ENCODE measurements around the gene NME3. TPM values are rescaled to one million over a fixed set of nuclear protein-coding genes. Genes with fewer than 3 reads are reported as not detected.

Gene NME3
- total and polyA plus RNA-seq, 8 donors, result 19.9 to 62.9 (median 35.9) TPM

DNA sequence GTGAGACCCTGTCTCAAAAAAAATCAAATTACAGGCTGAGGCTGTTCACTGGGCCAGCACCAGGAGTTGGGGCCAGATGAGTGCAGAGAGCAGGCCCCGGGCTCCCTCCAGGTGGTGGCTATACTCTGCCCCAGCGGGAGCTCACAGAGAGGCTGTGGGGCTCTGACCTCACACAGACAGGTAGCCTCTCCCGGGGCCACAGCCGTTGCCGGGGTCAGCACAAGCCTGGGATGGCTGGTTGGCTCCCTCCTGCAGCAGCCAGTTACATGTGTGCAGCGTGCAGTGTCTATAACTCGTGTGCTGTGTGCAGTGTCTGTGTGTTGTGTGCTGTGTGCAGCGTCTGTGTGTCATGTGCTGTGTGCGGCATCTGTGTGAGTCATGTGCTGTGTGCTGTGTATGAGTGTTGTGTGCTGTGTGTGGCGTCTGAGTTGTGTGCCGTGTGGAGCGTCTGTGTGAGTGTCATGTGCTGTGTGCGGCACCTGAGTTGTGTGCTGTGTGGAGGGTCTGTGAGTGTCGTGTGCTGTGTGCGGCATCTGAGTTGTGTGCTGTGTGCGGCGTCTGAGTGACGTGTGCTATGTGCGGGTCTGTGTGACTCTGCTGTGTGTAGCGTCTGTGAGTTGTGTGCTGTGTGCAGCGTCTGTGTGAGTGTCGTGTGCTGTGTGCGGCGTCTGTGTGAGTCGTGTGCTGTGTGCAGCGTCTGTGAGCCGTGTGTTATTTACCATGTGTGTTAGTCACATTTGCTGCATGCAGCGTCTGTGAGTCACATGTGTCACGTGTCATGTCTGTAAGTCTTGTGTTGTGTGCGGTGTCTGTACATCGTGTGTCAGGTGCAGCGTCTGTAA lies 44.5 kb downstream of the NME3 start:
- DNase-seq (no peak), ATAC-seq (no peak)
- Histone ChIP-seq H3K36me3 (peaks cover 0 to 60% of the 10 kb centered on the region in 2 donors), H3K27me3 (no peaks in the 10 kb centered on the region), H3K4me3 (no peak overlapping the region), H3K27ac (no peak overlapping the region), H3K4me1 (peaks cover 12 to 20% of the 10 kb centered on the region in 2 donors), H3K9me3 (no peaks in the 10 kb centered on the region)
- TF ChIP-seq, protein P1, sequence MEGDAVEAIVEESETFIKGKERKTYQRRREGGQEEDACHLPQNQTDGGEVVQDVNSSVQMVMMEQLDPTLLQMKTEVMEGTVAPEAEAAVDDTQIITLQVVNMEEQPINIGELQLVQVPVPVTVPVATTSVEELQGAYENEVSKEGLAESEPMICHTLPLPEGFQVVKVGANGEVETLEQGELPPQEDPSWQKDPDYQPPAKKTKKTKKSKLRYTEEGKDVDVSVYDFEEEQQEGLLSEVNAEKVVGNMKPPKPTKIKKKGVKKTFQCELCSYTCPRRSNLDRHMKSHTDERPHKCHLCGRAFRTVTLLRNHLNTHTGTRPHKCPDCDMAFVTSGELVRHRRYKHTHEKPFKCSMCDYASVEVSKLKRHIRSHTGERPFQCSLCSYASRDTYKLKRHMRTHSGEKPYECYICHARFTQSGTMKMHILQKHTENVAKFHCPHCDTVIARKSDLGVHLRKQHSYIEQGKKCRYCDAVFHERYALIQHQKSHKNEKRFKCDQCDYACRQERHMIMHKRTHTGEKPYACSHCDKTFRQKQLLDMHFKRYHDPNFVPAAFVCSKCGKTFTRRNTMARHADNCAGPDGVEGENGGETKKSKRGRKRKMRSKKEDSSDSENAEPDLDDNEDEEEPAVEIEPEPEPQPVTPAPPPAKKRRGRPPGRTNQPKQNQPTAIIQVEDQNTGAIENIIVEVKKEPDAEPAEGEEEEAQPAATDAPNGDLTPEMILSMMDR (IDR thresholded peaks at IDR 0.05), result no peak
- intact Hi-C loops (cut with DNase I), result no loop called here

DNA sequence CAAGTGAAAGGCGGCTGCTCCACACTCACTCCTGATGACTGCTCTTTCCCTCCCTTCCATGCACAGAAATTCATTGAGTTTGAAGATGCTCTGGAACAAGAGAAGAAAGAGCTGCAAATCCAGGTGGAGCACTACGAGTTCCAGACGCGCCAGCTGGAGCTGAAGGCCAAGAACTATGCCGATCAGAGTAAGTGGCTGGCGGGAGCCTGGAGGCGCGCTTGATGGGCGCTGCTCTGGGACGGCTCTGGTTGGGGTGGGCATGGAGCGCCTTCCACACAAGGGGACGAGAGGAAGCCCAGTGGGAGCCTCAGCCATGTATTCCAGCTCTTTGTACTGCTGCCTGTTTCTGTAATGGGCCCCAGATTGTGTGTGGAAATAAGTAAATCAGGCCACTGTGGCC lies 46.9 kb downstream of the NME3 start:
- Histone ChIP-seq H3K36me3 (peaks cover 0 to 40% of the 10 kb centered on the region in 2 donors), H3K27me3 (no peaks in the 10 kb centered on the region), H3K27ac (no peak overlapping the region), H3K4me1 (peaks cover 15 to 44% of the 10 kb centered on the region in 2 donors), H3K4me3 (no peak overlapping the region), H3K9me3 (no peaks in the 10 kb centered on the region)
- intact Hi-C loops (cut with DNase I), result no loop called here
- ATAC-seq (no peak), DNase-seq (no peak)
- TF ChIP-seq, protein P1 (IDR thresholded peaks at IDR 0.05), result no peak

DNA sequence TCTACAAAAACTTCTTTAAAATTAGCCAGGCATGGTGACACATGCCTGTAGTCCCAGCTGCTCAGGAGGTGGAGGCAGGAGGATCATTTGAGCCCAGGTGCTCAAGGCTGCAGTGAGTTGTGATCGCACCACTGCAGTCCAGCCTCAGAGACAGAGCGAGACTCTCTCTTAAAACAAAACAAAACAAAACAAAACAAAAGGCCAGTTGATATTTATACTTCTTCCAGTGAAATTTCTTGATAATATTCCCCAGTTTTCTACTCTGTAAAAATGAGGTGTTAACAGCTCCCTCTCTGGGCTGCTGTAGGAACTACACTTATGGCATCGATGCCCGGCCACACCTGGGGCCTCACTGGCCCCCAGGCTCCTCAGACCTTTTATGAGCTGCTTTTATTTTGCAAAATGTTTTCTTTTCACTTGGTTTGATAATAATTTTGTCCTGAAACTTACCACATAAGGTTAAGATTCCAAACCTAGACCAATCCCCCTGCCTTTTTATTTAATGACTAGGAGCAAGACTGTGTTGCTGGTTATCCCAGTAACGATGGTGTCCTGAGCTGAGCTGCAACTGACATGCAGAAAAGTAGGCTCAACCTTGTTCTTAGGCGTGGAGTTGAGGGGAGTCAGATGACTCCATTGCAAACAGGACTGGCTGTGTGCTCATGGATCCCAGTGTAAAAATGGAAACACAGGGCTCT lies 47.7 kb downstream of the NME3 start:
- H3K27ac ChIP-seq, result peak overlapping the region in 1 of 2 donors; percentile 82
- H3K27me3 ChIP-seq, result no peaks in the 10 kb centered on the region
- no peaks in the 10 kb centered on the region for H3K9me3 ChIP-seq
- DNase-seq, result no peak
- ATAC-seq, result peak; percentile 58
- no peak overlapping the region for H3K4me3 ChIP-seq
- TF ChIP-seq, protein P1 (IDR thresholded peaks at IDR 0.05), result peak; percentile 83
- peaks cover 15 to 49% of the 10 kb centered on the region in 2 donors for H3K4me1 ChIP-seq
- intact Hi-C loops (cut with DNase I), result no loop called here
- H3K36me3 ChIP-seq, result peaks cover 0 to 32% of the 10 kb centered on the region in 2 donors

- H3K27me3 ChIP-seq, result no peaks in the 10 kb centered on the region
- peaks cover 0 to 15% of the 10 kb centered on the region in 2 donors for H3K36me3 ChIP-seq
- H3K4me3 ChIP-seq, result no peak overlapping the region
- intact Hi-C loops (cut with DNase I), result no loop called here
- ATAC-seq, result no peak
- TF ChIP-seq, protein P1 (IDR thresholded peaks at IDR 0.05), result no peak
- H3K4me1 ChIP-seq, result peaks cover 15 to 49% of the 10 kb centered on the region in 2 donors
- H3K27ac ChIP-seq, result peak overlapping the region; percentile 79 to 82
- no peaks in the 10 kb centered on the region for H3K9me3 ChIP-seq
- DNase-seq, result peak in 1 of 4 donors; percentile 34
Measured at GRCh38 chr16:1721372-1721771, 50.0 kb downstream of the NME3 start.

Small RNAs within 50 kb of the gene (microRNA-seq; reads per million reads assigned to microRNA genes)
- gene MIR3177, result 1.2 to 1.8 reads per million in 2 donors

Other genes with a start within 250 kb of the NME3 start
- 10 to 100 TPM; 26.6 to 28.7 TPM for gene TMEM204, start 237.9 kb downstream of the NME3 start, total RNA-seq
- gene TMEM204, start 237.9 kb downstream of the NME3 start, polyA plus RNA-seq (ENCODE audit: insufficient read length in 6 of 6), result 10 to 100 TPM; 15.4 to 20.6 (median 19.0) TPM
- 10 to 100 TPM; 26.0 to 34.8 TPM for gene IFT140, start 159.5 kb downstream of the NME3 start, total RNA-seq
- 10 to 100 TPM; 30.9 to 36.0 (median 33.2) TPM for gene IFT140, start 159.5 kb downstream of the NME3 start, polyA plus RNA-seq (ENCODE audit: insufficient read length in 6 of 6)
- 10 to 100 TPM; 17.3 to 18.9 TPM for gene CRAMP1, start 159.2 kb downstream of the NME3 start, total RNA-seq
- gene CRAMP1, start 159.2 kb downstream of the NME3 start, polyA plus RNA-seq (ENCODE audit: insufficient read length in 6 of 6), result 10 to 100 TPM; 25.9 to 33.0 (median 26.9) TPM
- 10 to 100 TPM; 72.2 to 72.3 TPM for gene JPT2, start 93.3 kb downstream of the NME3 start, total RNA-seq
- gene JPT2, start 93.3 kb downstream of the NME3 start, polyA plus RNA-seq (ENCODE audit: insufficient read length in 6 of 6), result 10 to 100 TPM; 64.8 to 79.5 (median 72.4) TPM
- gene MAPK8IP3, start 65.3 kb downstream of the NME3 start, total RNA-seq, result 10 to 100 TPM; 51.7 to 66.0 TPM
- 10 to 100 TPM; 48.1 to 85.9 (median 71.8) TPM for gene MAPK8IP3, start 65.3 kb downstream of the NME3 start, polyA plus RNA-seq (ENCODE audit: insufficient read length in 6 of 6)
- 10 to 100 TPM; 19.2 to 25.3 TPM for gene EME2, start 1.3 kb upstream of the NME3 start, total RNA-seq
- gene EME2, start 1.3 kb upstream of the NME3 start, polyA plus RNA-seq (ENCODE audit: insufficient read length in 6 of 6), result 10 to 100 TPM in 1 of 6 donors, 1 to 10 TPM in 5; 7.0 to 12.2 (median 8.7) TPM
- gene MRPS34, start 1.6 kb upstream of the NME3 start, total RNA-seq, result 10 to 100 TPM; 72.5 to 91.5 TPM
- 10 to 100 TPM; 47.5 to 68.9 (median 58.4) TPM for gene MRPS34, start 1.6 kb upstream of the NME3 start, polyA plus RNA-seq (ENCODE audit: insufficient read length in 6 of 6)
- 10 to 100 TPM; 30.5 to 36.2 TPM for gene SPSB3, start 11.0 kb upstream of the NME3 start, total RNA-seq
- 10 to 100 TPM; 23.6 to 40.0 (median 33.0) TPM for gene SPSB3, start 11.0 kb upstream of the NME3 start, polyA plus RNA-seq (ENCODE audit: insufficient read length in 6 of 6)
- 10 to 100 TPM; 44.0 to 47.9 TPM for gene NUBP2, start 11.4 kb upstream of the NME3 start, total RNA-seq
- 10 to 100 TPM; 32.6 to 56.4 (median 41.0) TPM for gene NUBP2, start 11.4 kb upstream of the NME3 start, polyA plus RNA-seq (ENCODE audit: insufficient read length in 6 of 6)
- gene IGFALS, start 22.2 kb upstream of the NME3 start, total RNA-seq, result 1 to 10 TPM in 1 of 2 donors, under 1 TPM in 1; 0.37 to 2.2 TPM
- gene IGFALS, start 22.2 kb upstream of the NME3 start, polyA plus RNA-seq (ENCODE audit: insufficient read length in 6 of 6), result 1 to 10 TPM; 1.8 to 3.3 (median 2.6) TPM
- gene HAGH, start 55.3 kb upstream of the NME3 start, total RNA-seq, result 10 to 100 TPM; 47.1 to 62.0 TPM
- gene HAGH, start 55.3 kb upstream of the NME3 start, polyA plus RNA-seq (ENCODE audit: insufficient read length in 6 of 6), result 10 to 100 TPM; 21.0 to 29.9 (median 24.9) TPM
- gene FAHD1, start 55.7 kb upstream of the NME3 start, total RNA-seq, result 10 to 100 TPM; 20.9 to 22.4 TPM
- gene FAHD1, start 55.7 kb upstream of the NME3 start, polyA plus RNA-seq (ENCODE audit: insufficient read length in 6 of 6), result 10 to 100 TPM; 17.4 to 23.2 (median 19.0) TPM
- not detected for gene MEIOB, start 100.6 kb upstream of the NME3 start, total RNA-seq
- under 1 TPM; 0.37 to 0.75 (median 0.59) TPM for gene MEIOB, start 100.6 kb upstream of the NME3 start, polyA plus RNA-seq (ENCODE audit: insufficient read length in 6 of 6)
- gene HS3ST6, start 146.9 kb upstream of the NME3 start, total RNA-seq, result 1 to 10 TPM in 1 of 2 donors, not detected in 1; 1.4 TPM
- gene HS3ST6, start 146.9 kb upstream of the NME3 start, polyA plus RNA-seq (ENCODE audit: insufficient read length in 6 of 6), result under 1 TPM in 3 of 6 donors, not detected in 3; 0.13 to 0.21 (median 0.15) TPM
- 10 to 100 TPM; 26.1 to 66.7 TPM for gene MSRB1, start 171.7 kb upstream of the NME3 start, total RNA-seq
- 10 to 100 TPM in 5 of 6 donors, 1 to 10 TPM in 1; 9.8 to 15.5 (median 14.4) TPM for gene MSRB1, start 171.7 kb upstream of the NME3 start, polyA plus RNA-seq (ENCODE audit: insufficient read length in 6 of 6)
- gene RPL3L, start 183.1 kb upstream of the NME3 start, total RNA-seq, result under 1 TPM in 1 of 2 donors, not detected in 1; 0.13 TPM
- under 1 TPM in 5 of 6 donors, not detected in 1; 0.11 to 0.20 (median 0.16) TPM for gene RPL3L, start 183.1 kb upstream of the NME3 start, polyA plus RNA-seq (ENCODE audit: insufficient read length in 6 of 6)
- gene NDUFB10, start 188.0 kb upstream of the NME3 start, total RNA-seq, result 100 to 1,000 TPM in 1 of 2 donors, 10 to 100 TPM in 1; 97.8 to 102 TPM
- 10 to 100 TPM; 77.6 to 96.8 (median 90.0) TPM for gene NDUFB10, start 188.0 kb upstream of the NME3 start, polyA plus RNA-seq (ENCODE audit: insufficient read length in 6 of 6)
- gene RPS2, start 193.3 kb upstream of the NME3 start, total RNA-seq, result 1,000 to 10,000 TPM; 1,832 to 2,162 TPM
- gene RPS2, start 193.3 kb upstream of the NME3 start, polyA plus RNA-seq (ENCODE audit: insufficient read length in 6 of 6), result 1,000 to 10,000 TPM; 2,190 to 2,607 (median 2,300) TPM
- not detected for gene RNF151, start 195.3 kb upstream of the NME3 start, total RNA-seq
- under 1 TPM in 1 of 6 donors, not detected in 5; 0.17 TPM for gene RNF151, start 195.3 kb upstream of the NME3 start, polyA plus RNA-seq (ENCODE audit: insufficient read length in 6 of 6)
- gene TBL3, start 200.5 kb upstream of the NME3 start, total RNA-seq, result 10 to 100 TPM; 25.8 to 30.9 TPM
- 10 to 100 TPM; 27.2 to 38.8 (median 31.8) TPM for gene TBL3, start 200.5 kb upstream of the NME3 start, polyA plus RNA-seq (ENCODE audit: insufficient read length in 6 of 6)
- gene NOXO1, start 209.9 kb upstream of the NME3 start, total RNA-seq, result 1 to 10 TPM; 4.4 to 5.6 TPM
- under 1 TPM in 4 of 6 donors, not detected in 2; 0.30 to 0.78 (median 0.46) TPM for gene NOXO1, start 209.9 kb upstream of the NME3 start, polyA plus RNA-seq (ENCODE audit: insufficient read length in 6 of 6)
- gene GFER, start 212.7 kb upstream of the NME3 start, total RNA-seq, result 10 to 100 TPM; 25.8 to 26.1 TPM
- gene GFER, start 212.7 kb upstream of the NME3 start, polyA plus RNA-seq (ENCODE audit: insufficient read length in 6 of 6), result 10 to 100 TPM; 15.7 to 21.5 (median 19.1) TPM
- under 1 TPM; 0.31 to 0.32 TPM for gene SYNGR3, start 218.4 kb upstream of the NME3 start, total RNA-seq
- under 1 TPM; 0.21 to 0.93 (median 0.42) TPM for gene SYNGR3, start 218.4 kb upstream of the NME3 start, polyA plus RNA-seq (ENCODE audit: insufficient read length in 6 of 6)
- gene ZNF598, start 238.3 kb upstream of the NME3 start, total RNA-seq, result 10 to 100 TPM; 31.5 to 45.9 TPM
- gene ZNF598, start 238.3 kb upstream of the NME3 start, polyA plus RNA-seq (ENCODE audit: insufficient read length in 6 of 6), result 10 to 100 TPM; 15.2 to 27.8 (median 20.9) TPM
- 1 to 10 TPM in 1 of 2 donors, under 1 TPM in 1; 0.94 to 3.1 TPM for gene NPW, start 248.2 kb upstream of the NME3 start, total RNA-seq
- 1 to 10 TPM; 1.7 to 5.4 (median 2.7) TPM for gene NPW, start 248.2 kb upstream of the NME3 start, polyA plus RNA-seq (ENCODE audit: insufficient read length in 6 of 6)

Measured in left lung (tissue), 10 donors.